ENCODE data around the gene PTPN1.

- no peak for TF ChIP-seq CTCF (IDR thresholded peaks at IDR 0.05; ENCODE audit: low read depth, low read length, missing input control)
- TF ChIP-seq FOXA1 (IDR thresholded peaks at IDR 0.05), result no peak
- TF ChIP-seq SP1 (IDR thresholded peaks at IDR 0.05), result no peak
- no peak for TF ChIP-seq REST (IDR thresholded peaks at IDR 0.05)
- no peak for TF ChIP-seq JUND (IDR thresholded peaks at IDR 0.05)
- TF ChIP-seq RAD21 (IDR thresholded peaks at IDR 0.05), result no peak
- no peak for TF ChIP-seq RXRA (IDR thresholded peaks at IDR 0.05)
- TF ChIP-seq TAF1 (conservative IDR thresholded peaks at IDR 0.05), result no peak
- TF ChIP-seq GABPA (IDR thresholded peaks at IDR 0.05 in 1 of 2, conservative IDR thresholded peaks at IDR 0.05 in 1 of 2), result no peak
- TF ChIP-seq HNF4G (IDR thresholded peaks at IDR 0.05), result no peak
- TF ChIP-seq YY1 (IDR thresholded peaks at IDR 0.05), result no peak
- TF ChIP-seq ZBTB33 (IDR thresholded peaks at IDR 0.05), result no peak
- no peak for TF ChIP-seq MAX (IDR thresholded peaks at IDR 0.05)
Measured at GRCh38 chr20:50632236-50632635, 122.1 kb downstream of the PTPN1 start.
